Esophagus squamous epithelium (tissue), 4 donors: ENCODE data around the gene NT5DC1.

Experiments used
- CTCF ChIP-seq, 6 experiments: fragments of 450-650 bp in 4 of 6; fragments of 200-600 bp in 2 of 6; sonication (generic) in 2 of 6; IDR thresholded peaks; one replicate each; pipeline ENCODE4 v1.5.1; 2016 to 2019; ENCODE audit warnings: antibody characterized with exemption in 6 of 6, mild to moderate bottlenecking in 4 of 6, moderate library complexity in 4 of 6
- POLR2A ChIP-seq, 4 donors: fragments of 450-650 bp; IDR thresholded peaks; one replicate each; pipeline ENCODE4 v1.6.1; 2017; ENCODE audit warnings: antibody characterized with exemption in 4 of 4, mild to moderate bottlenecking in 4 of 4, moderate library complexity in 3 of 4

GRCh38 chr6:116102873-116103272 is 2.2 kb downstream of the NT5DC1 start:
- TF ChIP-seq POLR2A (IDR thresholded peaks at IDR 0.05) (no peak), CTCF (IDR thresholded peaks at IDR 0.05) (no peak)
